ENCODE measurements around the gene MGARP. TPM values are rescaled to one million over a fixed set of nuclear protein-coding genes. Genes with fewer than 3 reads are reported as not detected.

The MGARP gene
- total RNA-seq, 1 experiment from 2014 or later = 1.2 TPM

GRCh38 chr4:139243448-139244365 is 36.3 kb downstream of the MGARP start:
- peak; percentile 93 for DNase-seq (ENCODE audit: low read depth)

- peak; percentile 81 for DNase-seq (ENCODE audit: low read depth)
Observed at GRCh38 chr4:139242511-139243051, 37.4 kb downstream of the MGARP start.

- no peak for DNase-seq (ENCODE audit: low read depth)
Observed at GRCh38 chr4:139241784-139242151, 38.3 kb downstream of the MGARP start.

GRCh38 chr4:139241086-139241783 is 38.8 kb downstream of the MGARP start:
- DNase-seq (ENCODE audit: low read depth) = no peak

DNA sequence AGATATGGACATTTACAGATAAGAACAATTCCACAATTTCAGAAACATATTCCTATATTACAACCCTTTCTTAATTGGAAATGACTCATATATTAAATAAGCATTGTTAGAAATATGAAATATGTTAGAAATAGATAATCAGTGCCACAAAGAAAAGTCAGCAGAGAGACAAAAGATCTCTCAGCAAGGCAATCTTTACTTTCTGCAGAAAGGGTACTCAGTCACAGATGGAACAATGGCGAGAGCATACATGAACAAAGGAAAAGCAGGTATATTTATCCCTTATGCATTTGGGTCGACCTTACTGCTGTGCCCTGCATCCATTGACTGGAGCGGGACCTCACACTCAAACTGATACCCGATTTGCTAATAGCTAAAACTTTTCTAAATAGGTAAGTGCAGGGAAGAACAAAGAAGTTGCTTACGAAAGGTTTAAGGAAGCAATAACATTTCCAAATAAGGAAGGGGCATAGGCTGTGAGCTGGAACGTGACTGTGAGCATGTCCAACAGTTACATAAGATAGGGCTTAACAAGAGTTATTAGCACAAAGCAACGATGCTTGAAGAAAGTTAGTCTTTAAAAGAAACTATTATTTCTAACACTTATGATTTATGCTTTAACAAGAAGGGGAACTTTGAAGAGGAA is 40.8 kb downstream of the MGARP start:
- no peak for DNase-seq (ENCODE audit: low read depth)

- DNase-seq (ENCODE audit: low read depth) = no peak
Observed at GRCh38 chr4:139234253-139234652, 45.8 kb downstream of the MGARP start.

GRCh38 chr4:139229534-139230039 is 50.4 kb downstream of the MGARP start:
- peak; percentile 57 for DNase-seq (ENCODE audit: low read depth)

GRCh38 chr4:139227729-139228404 is 52.2 kb downstream of the MGARP start:
- no peak for DNase-seq (ENCODE audit: low read depth)

DNA sequence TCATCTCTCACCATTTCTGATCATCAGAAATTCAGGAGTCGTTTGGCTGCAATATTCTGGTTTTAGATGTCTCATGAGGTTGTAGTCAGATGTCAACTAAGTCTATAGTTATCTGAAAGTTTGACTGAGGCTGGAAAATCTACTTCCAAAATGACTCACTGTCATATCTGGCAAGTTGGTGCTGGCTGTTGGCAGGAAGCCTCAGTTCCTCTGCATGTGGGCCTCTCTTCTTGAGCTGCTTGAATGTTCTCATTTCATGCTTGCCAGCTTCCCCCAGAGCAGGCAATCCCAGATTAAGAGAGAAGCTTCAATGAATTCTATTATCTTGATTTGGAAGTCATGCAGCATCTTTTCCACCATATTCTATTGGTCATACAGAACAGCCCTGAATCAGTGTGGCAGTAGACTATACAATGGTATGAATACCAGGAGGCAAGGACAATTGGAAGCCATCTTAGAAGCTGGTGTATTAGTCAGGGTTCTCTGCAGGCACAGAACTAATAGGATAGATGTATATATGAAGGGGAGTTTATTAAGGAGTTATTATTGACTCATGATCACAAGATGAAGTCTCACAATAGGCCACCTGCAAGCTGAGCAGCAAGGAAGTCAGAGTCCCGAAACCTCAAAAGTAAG is 56.2 kb downstream of the MGARP start:
- DNase-seq (ENCODE audit: low read depth) = peak; percentile 68

- no peak for DNase-seq (ENCODE audit: low read depth)
Observed at GRCh38 chr4:139222215-139222614, 57.8 kb downstream of the MGARP start.

DNA sequence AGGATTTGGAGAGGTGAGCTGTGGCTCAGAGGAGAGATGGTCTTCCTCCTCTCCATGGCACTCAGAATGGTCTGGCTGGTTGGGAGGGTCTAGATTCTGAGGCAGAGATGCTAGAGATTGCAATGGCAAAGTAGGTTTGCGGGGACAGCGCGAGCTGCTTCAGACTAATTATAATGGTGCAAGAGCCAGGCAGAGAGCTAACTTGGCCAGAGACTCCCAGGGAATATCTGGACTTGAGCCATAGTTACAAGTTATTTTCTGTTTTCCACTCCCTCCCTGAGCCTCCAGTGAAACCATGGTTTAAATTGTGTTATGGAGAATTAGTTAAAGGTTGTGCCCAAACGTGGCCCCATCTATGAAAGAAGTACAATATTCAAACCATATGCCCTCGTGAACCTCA is 58.3 kb downstream of the MGARP start:
- no peak for DNase-seq (ENCODE audit: low read depth)

GRCh38 chr4:139219450-139220055 is 60.5 kb downstream of the MGARP start:
- no peak for DNase-seq (ENCODE audit: low read depth)

Other genes starting within 250 kb of the MGARP start
- gene ELF2, start 103.0 kb downstream of the MGARP start, total RNA-seq (2014; rRNA removed; shearing (Covaris generic)) = 24.8 and 28.5 TPM in 2 replicates
- 29.9 and 32.2 TPM in 2 replicates for gene NAA15, start 21.3 kb upstream of the MGARP start, total RNA-seq (2014; rRNA removed; shearing (Covaris generic))
- 78.8 and 84.2 TPM in 2 replicates for gene NDUFC1, start 22.3 kb upstream of the MGARP start, total RNA-seq (2014; rRNA removed; shearing (Covaris generic))
- 8.2 and 9.3 TPM in 2 replicates for gene RAB33B, start 173.9 kb upstream of the MGARP start, total RNA-seq (2014; rRNA removed; shearing (Covaris generic))